Left renal pelvis (tissue), 4 donors: ENCODE results near the gene PARD3. TPM values are rescaled to one million over a fixed set of nuclear protein-coding genes. Genes with fewer than 3 reads are reported as not detected.
"Not testable (repeated sequence)": the region's sequence is repeated elsewhere in the genome, so short reads cannot be mapped to it uniquely, and the experiment has no call there.

Experiments used
- DNase-seq, 4 donors: peaks; one replicate each; pipeline ENCODE4 v3.0.0-alpha.2; 2013; ENCODE audit warnings: low read depth in 4 of 4, low spot score in 3 of 4
- polyA plus RNA-seq, 4 donors: library from polyadenylated mRNA; unstranded; fragments of 120-200 nt; gene quantifications; one replicate each; pipeline ENCODE4 v1.2.1, GENCODE V29; 2013; ENCODE audit not compliant: insufficient read length in 4 of 4

Gene PARD3
- polyA plus RNA-seq, 4 donors: 56.7 to 75.5 (median 69.4) TPM

DNA sequence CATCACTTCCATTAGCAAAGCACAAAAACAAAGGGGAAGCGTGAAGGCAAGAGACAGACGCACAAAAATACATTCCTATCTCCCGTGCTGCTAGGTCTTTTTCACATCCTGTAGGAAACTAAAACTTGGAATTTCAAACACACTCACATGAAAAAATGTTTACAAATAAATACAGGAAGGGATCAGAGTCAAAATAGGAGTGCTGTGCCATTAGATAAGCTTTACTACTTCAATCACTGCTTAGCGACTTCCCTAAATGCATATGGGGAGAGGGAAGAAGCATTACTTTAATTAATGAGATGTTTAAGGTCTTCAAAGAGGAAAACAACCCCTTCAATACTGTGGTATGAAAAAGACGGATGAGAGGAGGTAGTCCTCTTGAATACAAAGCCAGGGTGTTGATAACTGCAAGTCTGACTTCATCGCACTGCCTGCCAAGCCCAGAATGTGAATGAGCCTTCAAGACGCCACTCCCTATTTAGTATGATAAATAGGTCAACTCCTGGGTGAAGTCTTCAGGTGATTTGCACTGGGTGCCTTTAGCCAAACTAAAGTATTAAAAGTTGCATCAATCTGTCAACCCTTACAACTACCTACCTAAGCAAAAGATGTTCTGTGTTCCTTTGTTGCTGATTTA lies 13.9 kb downstream of the PARD3 start:
- DNase-seq: no peak

GRCh38 chr10:34800624-34801023 lies 14.5 kb downstream of the PARD3 start:
- DNase-seq: no peak

- no peak for DNase-seq
Observed at GRCh38 chr10:34798654-34799053, 16.4 kb downstream of the PARD3 start.

GRCh38 chr10:34797155-34797554 lies 17.9 kb downstream of the PARD3 start:
- DNase-seq: no peak

GRCh38 chr10:34796133-34796532 lies 19.0 kb downstream of the PARD3 start:
- no peak for DNase-seq

- DNase-seq: no peak
Observed at GRCh38 chr10:34795334-34795733, 19.8 kb downstream of the PARD3 start.

DNA sequence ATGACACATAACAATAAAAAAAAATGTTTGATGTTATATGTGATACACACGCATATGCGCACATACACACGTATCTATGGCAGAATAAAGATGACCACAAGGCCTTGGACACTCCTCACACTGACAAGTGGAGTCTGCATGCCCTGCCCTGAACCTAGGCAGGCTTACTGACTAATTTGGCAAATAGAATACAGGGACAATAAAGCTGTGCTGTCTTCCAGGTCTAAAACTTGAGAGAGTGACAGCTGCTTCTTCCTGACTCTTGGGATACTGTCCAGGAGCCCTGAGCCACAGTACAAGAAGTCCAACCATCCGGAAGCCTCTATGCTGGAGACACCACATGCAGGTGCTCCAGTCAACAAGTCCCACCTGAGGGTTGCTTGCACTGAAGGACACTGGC lies 20.3 kb downstream of the PARD3 start:
- DNase-seq: no peak

DNA sequence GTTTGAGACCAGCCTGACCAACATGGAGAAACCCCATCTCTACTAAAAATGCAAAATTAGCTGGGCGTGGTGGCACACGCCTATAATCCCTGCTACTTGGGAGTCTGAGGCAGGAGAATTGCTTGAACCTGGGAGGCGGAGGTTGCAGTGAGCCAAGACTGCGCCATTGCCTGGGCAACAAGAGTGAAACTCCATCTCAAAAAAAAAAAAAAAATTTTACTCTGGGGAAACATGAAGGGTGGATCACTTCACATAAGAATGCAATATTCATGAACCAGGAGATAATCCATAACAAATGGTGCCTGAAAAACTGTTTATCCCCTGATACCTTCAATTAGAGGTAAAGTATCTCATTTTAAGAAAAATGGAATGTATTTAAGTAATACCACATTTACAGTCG lies 21.5 kb downstream of the PARD3 start:
- not testable (repeated sequence) for DNase-seq

DNA sequence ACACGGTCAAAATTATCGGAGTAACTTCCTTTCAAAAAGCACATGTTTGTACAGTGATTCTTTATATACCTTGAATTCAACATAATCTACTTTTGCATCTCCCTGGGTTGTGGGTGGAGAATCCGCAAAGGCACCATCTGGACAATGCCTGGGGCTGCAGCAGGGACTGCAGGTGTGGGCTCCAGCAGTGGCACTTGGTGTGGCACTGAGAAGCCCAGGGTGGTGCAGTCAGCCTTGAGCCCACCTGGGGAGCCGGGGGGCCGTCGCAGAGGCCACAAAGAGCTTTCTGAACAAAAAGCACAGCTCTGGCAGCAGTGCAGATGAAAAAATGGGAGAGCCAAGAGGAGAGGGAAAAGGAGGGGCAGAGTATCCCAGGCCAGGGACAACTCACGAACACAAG lies 22.2 kb downstream of the PARD3 start:
- no peak for DNase-seq

GRCh38 chr10:34791947-34792346 lies 23.1 kb downstream of the PARD3 start:
- DNase-seq: no peak

DNA sequence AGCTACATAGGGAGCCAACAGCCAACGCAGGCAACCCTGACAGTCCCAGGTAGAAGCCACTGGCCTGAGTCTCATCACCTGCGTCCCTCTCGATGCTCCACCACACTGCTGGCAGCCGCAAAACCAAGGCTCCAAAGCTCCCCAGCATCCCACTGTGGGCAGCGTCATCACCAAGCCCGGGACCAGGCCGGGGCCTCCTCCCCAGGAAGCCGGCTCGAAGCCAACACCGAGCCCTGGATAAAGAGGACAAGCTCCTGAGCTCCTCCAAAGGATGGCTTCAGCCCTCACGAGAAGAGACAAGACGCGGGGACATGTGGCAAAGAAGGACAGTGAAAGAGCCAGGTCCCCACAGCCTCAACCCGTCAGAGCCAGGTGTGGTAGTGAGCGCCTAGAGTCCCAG lies 23.9 kb downstream of the PARD3 start:
- DNase-seq: no peak

GRCh38 chr10:34789966-34790506 lies 25.1 kb downstream of the PARD3 start:
- DNase-seq: no peak

DNA sequence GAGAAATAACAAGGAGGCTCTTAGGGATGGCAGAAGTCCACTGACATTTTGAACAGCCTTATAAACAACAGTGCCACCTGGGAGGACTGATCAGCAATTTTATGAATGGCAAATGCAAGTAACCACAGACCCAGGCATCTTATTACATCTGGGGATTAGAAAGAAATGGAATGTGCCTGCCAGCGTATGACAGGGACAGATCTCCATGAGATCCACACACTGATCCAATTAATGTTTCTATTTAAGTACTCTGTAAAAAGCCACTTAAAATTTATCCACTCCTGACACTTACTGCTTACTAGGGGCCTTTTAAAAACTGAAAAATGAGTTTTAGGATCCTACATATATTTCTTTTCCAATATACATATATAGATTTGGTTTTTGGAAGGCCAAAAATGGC lies 28.6 kb downstream of the PARD3 start:
- DNase-seq: no peak

DNA sequence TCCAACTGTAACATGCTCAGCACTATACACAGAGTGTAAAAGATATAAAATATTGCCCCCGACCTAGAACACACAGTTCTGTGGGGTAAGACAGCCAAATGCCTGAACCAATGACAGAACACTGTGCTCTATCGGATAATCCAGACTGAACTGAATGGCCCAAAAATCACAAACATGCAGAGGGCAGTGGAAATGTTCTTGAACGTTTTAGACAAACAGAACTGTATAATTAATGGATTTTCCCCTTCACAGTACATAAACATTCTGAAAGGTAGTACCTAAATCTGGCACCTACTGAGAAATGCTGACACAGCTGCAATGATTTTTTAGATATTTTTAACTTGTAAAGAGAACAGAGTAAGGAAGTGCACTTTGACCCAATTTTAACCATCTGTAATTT lies 33.4 kb downstream of the PARD3 start:
- no peak for DNase-seq

GRCh38 chr10:34780818-34781380 lies 34.2 kb downstream of the PARD3 start:
- DNase-seq: peak; percentile 53 to 62 (median 56)

DNA sequence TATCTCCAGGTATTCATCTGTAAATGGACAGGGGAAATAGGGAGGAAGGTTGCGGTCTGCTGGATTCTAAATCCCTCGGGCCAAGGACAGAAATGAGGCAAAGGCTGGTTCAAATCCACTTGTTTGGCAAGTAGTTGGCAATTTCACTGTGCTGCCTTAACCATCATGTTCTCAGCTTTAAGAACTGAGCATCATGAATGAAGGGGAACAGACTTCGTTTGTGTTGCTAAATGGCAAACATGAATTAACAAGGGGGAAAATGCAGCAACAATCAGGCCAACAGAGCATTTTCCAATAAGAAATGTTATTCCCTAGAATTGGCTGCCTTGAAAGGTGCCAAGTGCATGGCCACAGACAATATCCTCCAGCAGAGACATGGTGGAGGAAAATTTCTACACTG lies 36.9 kb downstream of the PARD3 start:
- DNase-seq: no peak

DNA sequence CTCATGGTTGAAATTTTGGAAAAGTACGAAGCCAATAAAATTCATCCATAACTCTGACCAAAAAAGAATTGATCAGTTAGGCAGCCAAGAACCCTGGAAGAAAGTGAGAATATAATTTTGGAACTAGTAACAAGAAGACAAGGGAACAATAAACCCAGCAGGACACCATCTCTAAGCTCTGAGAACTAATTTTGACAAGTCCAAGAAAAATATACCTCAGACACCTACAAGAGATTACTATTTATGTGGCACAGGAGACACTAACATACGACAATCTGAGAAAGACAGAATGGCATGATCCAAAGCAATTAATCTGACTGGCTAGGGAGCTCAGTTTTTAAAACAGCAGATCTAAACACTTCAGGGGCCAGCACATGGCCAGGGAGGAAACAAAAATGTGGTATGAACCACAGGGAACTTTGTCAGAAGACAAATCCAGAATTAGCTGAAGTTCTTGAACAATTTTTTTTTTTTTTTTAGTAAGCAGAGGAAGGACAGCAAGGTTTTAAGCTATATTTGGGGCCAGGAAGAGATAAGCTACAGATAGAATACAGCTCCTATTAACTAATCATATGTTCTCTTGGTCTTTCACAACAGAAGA lies 38.9 kb downstream of the PARD3 start:
- DNase-seq: no peak

- no peak for DNase-seq
Observed at GRCh38 chr10:34775044-34775637, 40.0 kb downstream of the PARD3 start.

- no peak for DNase-seq
Observed at GRCh38 chr10:34773636-34774630, 41.2 kb downstream of the PARD3 start.

- no peak for DNase-seq
Observed at GRCh38 chr10:34771525-34771924, 43.6 kb downstream of the PARD3 start.

GRCh38 chr10:34771106-34771505 lies 44.0 kb downstream of the PARD3 start:
- DNase-seq: no peak
